Activated naive CD8-positive, alpha-beta T cell (primary cell): ENCODE data around the gene HOXA4.

Source experiments
- H3K27ac Mint-ChIP-seq: one replicate; pipeline ENCODE4 v1.8.0; 2021; ENCODE audit warnings: mixed read lengths
- H3K27me3 Mint-ChIP-seq: one replicate; pipeline ENCODE4 v1.8.0; 2021; ENCODE audit warnings: mixed read lengths
- H3K36me3 Mint-ChIP-seq: one replicate; pipeline ENCODE4 v1.8.0; 2021; ENCODE audit warnings: mixed read lengths
- H3K4me1 Mint-ChIP-seq: one replicate; pipeline ENCODE4 v1.8.0; 2021; ENCODE audit warnings: low read depth, mixed read lengths
- H3K4me3 Mint-ChIP-seq: one replicate; pipeline ENCODE4 v1.8.0; 2021; ENCODE audit warnings: mild to moderate bottlenecking, mixed read lengths
- H3K9me3 Mint-ChIP-seq: one replicate; pipeline ENCODE4 v1.8.0; 2021; ENCODE audit warnings: low read depth, mixed read lengths

HOXA4 gene

DNA sequence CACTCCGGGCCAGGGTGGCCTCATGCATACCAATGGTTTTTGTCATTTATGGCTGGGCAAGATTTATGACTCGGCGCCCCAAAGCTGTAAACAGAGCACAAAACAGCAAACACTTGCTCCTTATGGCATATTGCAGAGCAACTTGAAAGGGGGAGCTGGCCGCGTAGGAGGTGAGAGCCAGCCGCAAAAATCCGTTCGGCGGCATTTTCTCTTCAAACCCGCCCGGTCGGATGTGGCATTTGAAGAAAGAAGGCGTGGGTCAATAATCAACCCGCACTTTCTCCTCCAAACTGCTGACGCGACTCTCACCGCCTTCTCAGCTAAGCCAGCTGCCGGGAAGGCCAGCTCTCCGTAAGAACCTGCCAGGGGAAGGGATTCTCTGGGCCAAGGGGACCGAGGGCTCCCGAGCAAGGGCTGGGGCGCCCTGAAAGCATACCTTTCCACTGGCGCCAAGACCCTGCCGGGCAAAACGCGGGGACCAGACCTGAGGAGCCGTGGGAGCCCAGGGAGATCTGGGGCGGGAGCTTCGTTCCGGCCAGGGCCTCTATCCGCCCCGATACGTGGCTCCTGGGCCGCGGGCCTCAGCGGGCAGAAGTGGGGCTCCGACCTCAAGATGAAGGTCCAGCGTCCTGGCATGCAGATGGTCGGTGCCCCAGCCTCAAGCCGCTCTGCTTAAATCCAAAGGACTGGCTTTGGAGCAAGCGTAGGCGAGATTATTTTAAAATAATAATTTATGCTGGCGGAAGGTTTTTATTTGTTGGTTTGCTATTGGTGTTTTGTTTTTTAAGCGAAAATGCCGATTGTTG lies 15.1 kb downstream of the HOXA4 start:
- H3K4me3 Mint-ChIP-seq, result no peak overlapping the region
- no peaks in the 10 kb centered on the region for H3K27me3 Mint-ChIP-seq
- no peak overlapping the region for H3K27ac Mint-ChIP-seq
- H3K36me3 Mint-ChIP-seq, result no peaks in the 10 kb centered on the region
- H3K4me1 Mint-ChIP-seq, result no peaks in the 10 kb centered on the region
- H3K9me3 Mint-ChIP-seq, result no peaks in the 10 kb centered on the region

DNA sequence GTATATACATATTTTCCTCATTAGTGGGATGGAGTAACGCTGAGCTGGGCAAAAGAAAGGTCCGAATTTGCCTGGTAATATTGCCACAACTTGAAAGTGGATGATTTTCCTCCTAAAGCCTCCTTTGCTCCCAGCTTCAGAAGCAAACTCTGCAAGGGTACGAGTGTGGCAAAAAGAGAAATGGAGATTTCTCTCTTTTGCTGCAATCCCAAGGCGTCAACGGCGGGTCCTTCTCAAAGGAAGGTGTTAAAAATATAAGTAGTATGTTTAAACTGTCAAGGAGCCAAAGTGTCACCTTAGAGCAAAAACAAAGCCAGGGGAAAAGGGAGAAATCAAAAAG lies 15.7 kb downstream of the HOXA4 start:
- no peak overlapping the region for H3K27ac Mint-ChIP-seq
- H3K4me3 Mint-ChIP-seq, result no peak overlapping the region
- H3K36me3 Mint-ChIP-seq, result no peaks in the 10 kb centered on the region
- H3K4me1 Mint-ChIP-seq, result no peaks in the 10 kb centered on the region
- no peaks in the 10 kb centered on the region for H3K9me3 Mint-ChIP-seq
- no peaks in the 10 kb centered on the region for H3K27me3 Mint-ChIP-seq

DNA sequence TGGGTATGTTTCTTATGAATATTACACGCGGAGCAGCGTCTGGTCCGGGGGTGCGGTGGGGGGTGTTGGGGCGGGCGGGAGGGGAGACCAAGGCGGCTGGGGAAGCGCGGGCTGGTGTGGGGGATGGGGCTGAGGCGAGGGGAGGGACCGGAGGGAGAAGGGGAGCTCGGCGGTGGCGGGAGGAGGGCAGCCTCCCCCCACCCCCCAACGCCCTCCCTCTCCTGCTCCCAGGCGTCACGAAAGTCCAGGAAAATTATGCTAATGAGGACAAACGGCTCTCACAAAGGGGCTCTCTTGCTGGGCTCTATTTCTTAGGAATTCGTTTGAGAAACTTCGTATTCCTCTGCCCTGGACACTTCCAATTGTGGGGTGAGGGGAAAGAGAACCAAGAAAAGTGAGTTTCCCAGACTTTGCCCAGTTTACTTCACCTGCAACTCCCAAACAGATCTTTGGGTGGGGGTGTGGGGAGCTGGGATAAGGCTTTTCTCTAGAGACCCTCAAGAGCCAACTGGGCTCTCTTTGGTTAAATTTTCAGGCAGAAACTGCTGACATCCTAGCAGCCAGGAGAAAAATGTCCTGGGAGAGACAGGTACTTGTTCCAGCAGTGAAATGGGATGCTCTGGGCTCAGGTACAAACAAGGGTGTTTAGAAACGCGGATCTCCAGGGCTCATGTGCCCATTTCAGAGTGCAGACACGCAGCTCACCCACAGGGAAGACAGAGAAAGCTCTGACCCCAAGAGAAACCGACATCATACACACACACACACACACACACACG lies 16.4 kb downstream of the HOXA4 start:
- Mint-ChIP-seq H3K4me1 (no peaks in the 10 kb centered on the region), H3K27ac (no peak overlapping the region), H3K36me3 (no peaks in the 10 kb centered on the region), H3K9me3 (no peaks in the 10 kb centered on the region), H3K4me3 (no peak overlapping the region), H3K27me3 (no peaks in the 10 kb centered on the region)

DNA sequence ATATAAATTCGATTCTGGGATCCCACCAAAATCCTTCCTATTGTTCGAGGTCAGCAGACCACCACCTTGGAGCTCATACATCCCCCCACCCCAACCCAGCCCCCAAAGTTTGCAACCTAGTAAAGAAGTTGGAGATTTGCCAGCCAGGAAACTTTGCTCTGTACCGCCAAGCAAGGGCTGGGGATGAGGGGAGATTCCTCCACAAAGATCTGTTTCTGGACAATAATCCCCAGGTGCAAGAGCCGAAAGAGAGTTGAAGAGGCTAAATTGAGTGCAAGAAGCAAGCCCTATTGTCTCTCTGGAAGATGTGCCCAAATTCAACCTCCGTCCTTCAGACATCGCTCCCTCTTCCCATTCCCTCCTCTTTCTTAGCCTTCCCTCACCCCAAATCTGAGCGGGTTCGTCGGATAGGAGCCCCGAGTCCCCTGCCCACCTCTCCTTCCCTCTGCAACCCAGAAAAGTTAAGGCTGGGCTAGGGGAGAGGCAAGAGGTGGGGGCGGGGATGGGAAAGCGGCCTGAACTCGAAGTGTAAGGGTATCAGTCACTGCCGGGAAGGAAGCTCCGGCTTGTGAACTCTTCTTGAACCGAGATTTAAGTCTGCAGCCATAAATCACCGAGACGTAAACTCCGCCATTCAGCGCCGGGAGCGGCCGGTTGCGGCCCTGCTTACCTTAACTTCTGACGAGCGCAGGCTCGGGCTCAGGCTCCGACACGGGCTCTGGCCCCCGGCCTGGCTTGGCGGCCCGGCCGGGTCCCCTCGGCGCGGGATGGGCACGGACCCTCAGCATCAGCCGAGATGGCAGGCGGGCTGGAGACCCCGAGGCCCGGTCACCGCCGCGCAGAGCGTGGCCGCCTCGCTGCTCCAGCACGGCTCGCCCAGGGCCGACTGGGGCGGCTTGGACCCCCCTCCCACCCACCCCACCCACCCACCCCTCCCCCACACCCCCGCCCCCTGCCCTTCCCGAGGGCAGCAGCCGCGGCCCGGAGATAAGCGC lies 17.3 kb downstream of the HOXA4 start:
- no peak overlapping the region for H3K4me3 Mint-ChIP-seq
- H3K27ac Mint-ChIP-seq, result no peak overlapping the region
- no peaks in the 10 kb centered on the region for H3K27me3 Mint-ChIP-seq
- no peaks in the 10 kb centered on the region for H3K36me3 Mint-ChIP-seq
- H3K9me3 Mint-ChIP-seq, result no peaks in the 10 kb centered on the region
- H3K4me1 Mint-ChIP-seq, result no peaks in the 10 kb centered on the region

DNA sequence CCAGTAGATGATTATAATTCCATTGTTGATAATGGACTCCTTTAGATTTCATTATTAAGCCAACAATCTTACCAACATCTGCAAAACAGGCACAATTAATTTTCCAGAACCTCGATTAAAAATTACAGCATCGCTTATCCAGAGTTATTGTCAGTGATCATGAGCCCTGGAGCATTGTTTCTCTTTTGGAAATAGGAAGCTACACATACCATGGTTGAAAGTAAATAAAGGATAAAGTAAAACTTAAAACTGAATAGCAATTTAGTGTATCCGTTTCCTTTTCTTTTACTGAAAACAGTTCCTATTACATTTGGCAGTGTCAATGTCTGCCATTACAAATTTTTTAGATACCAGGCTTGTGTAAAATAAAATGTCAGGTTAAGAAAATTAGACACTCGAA lies 18.2 kb downstream of the HOXA4 start:
- Mint-ChIP-seq H3K27ac (no peak overlapping the region), H3K27me3 (peaks cover 2% of the 10 kb centered on the region), H3K9me3 (no peaks in the 10 kb centered on the region), H3K4me1 (no peaks in the 10 kb centered on the region), H3K4me3 (no peak overlapping the region), H3K36me3 (no peaks in the 10 kb centered on the region)

DNA sequence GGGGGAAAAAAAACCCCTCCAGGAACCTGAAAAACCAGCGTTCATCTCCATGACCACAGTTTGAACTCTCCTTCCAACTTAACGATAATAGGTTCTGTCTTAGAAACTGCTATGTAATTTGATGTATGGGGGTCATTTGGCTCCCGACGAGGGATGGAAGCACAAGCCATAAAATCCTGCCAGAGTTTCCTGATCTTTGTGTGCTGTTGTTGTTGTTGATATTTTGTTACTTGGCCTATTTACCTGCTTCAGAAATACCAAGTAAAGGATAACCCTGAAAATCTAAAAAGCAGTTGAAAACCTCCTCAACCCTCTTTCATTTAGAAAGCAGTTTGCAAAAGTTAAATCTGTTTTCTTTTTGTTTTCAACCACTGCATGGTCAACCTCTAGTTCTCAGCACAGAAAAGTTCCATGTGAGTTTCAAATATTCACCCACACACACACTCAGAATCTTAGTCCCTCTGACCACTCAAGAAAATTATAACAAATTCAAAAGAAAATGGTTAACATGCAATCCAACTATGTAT lies 18.7 kb downstream of the HOXA4 start:
- Mint-ChIP-seq H3K36me3 (no peaks in the 10 kb centered on the region), H3K27ac (no peak overlapping the region), H3K4me1 (no peaks in the 10 kb centered on the region), H3K9me3 (no peaks in the 10 kb centered on the region), H3K27me3 (peaks cover 2% of the 10 kb centered on the region), H3K4me3 (no peak overlapping the region)

DNA sequence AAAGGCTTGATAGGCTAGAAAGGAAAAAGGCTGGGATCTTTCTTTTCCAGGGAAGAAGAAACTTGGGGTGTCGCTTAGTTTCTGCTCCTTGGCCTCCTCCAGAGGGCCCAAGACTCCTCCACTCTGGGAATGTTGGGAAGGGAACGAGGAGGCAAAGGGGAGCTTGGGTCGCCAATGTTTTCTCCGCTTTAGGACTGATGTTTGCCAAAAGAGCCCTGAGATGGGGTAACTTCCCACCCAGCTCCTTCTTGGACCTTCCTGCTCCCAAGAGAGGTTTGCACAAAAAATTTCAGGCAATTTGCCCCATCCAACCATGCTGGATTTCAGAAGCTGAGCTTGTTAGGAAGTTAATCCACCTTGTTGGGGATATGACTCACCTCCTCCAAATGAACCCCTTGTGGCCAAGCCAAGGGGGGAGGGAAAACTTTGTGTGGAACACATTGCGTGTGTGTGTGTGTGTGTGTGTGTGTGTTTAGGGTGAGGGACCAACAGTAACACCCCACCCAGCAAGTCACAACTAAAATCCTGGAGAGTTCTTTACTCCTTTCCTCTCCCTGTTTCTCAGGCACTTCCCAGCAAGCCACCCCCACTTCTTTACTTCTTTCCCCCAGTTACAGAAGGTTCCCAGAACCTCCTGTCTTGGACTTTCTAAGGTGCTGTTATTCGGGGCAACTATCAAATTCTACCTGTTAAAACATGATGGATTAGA lies 19.4 kb downstream of the HOXA4 start:
- H3K9me3 Mint-ChIP-seq, result no peaks in the 10 kb centered on the region
- H3K4me3 Mint-ChIP-seq, result no peak overlapping the region
- H3K27me3 Mint-ChIP-seq, result peaks cover 2% of the 10 kb centered on the region
- no peaks in the 10 kb centered on the region for H3K4me1 Mint-ChIP-seq
- no peak overlapping the region for H3K27ac Mint-ChIP-seq
- no peaks in the 10 kb centered on the region for H3K36me3 Mint-ChIP-seq

DNA sequence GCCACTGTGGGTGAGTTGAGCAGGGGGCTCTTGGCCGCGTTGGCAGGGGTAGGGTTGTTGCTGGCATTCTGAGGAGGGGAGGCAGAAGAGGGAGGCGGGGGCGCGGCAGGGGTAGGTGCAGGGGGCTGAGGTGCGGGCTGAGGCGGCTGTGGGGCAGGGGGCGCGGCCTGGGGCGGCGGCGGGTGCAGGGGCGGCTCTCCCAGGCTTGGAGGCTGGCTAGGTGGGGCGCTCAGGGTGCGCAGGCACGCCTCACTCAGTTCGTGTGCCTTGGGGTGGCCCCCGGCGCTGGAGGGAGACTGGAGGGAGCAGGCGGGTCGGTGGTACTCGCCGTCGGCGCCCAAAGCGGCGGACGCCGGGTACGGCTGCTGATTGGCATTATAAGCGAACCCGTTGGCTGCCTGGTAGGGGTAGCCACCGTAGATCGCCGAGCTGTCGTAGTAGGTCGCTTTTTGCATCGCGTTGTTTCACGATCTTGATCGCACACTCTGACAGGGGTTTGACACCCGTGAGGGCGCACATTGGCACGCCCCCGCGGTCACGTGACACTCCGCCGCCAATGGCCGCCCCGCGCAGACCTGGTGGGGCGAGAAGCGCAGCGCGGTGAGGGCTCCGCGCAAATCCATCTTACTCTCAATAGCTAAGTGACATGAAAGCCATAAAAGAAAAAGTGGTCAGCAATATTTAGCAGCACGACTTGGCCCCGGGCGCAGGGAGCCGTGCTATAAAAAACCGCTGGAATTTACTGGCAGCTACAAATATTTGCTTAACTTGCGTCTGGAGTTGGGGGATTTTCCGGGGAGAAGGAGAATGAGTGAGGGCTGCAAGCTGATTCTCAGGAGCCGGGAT lies 20.1 kb downstream of the HOXA4 start:
- Mint-ChIP-seq H3K4me3 (no peak overlapping the region), H3K9me3 (no peaks in the 10 kb centered on the region), H3K27me3 (peaks cover 8% of the 10 kb centered on the region), H3K36me3 (no peaks in the 10 kb centered on the region), H3K27ac (no peak overlapping the region), H3K4me1 (no peaks in the 10 kb centered on the region)

DNA sequence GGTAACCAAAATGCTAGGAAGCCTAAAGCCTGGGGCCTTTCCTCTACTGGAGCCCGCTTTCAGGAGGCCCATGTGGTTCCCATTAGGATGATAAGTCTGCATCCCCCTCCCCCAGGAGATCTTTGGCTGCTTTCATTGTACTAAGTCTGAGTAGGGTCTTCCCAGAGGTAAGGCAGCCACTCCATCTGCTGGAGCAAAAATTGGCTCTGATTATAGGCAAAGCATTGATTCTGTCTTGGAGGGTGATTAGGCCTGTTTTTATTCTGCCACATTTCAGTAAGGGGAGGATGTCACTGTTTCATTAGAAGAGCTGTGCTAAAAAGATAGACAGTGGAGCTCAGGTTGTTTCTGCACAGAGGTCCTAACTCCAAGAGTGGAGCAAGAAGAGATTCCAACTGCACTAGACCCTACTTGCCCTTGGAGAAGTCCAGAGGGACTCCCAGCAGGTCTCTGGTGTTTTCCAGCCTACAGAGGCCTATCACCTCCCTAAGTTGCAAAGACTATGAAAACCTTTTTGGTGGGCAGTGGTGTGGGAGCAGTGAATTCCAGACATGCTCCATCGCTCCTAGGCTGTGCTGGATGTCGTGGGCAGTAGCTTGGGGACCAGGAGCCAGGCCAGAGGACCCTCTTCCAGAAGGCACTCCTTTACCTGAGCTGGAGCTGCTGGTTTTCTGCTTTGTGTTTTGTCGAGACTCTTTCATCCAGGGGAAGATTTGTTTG lies 20.9 kb downstream of the HOXA4 start:
- no peak overlapping the region for H3K4me3 Mint-ChIP-seq
- H3K36me3 Mint-ChIP-seq, result no peaks in the 10 kb centered on the region
- no peak overlapping the region for H3K27ac Mint-ChIP-seq
- peaks cover 8% of the 10 kb centered on the region for H3K27me3 Mint-ChIP-seq
- H3K9me3 Mint-ChIP-seq, result no peaks in the 10 kb centered on the region
- no peaks in the 10 kb centered on the region for H3K4me1 Mint-ChIP-seq

DNA sequence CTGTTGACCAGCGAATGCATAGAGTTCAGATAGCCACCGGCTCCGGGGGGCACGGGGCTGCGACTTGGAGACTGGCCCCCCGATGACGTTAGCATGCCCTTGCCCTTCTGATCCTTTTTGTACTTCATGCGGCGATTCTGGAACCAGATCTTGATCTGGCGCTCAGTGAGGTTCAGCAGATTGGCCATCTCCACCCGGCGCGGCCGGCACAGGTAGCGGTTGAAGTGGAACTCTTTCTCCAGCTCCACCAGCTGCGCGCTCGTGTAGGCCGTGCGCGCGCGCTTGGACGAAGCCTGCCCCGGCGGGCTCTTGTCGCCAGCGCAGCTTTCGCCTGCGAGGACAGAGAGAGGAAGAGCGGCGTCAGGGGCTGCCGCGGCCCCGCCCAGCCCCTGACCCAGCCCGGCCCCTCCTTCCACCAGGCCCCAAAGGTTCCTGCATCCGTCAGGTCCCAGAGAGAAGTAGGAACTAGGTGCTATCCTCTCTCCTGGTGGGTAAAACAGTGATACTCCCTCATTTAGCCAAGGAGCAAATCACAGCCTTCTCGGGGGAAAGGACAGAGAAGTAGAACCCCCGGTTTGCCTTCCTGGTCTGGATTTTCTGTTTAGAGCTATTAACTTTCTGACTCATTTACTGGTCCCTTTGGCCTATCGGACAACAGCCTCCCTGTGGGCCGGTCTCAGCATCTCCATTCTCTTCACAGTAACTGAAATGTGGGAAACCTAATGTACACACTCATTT lies 22.0 kb downstream of the HOXA4 start:
- H3K9me3 Mint-ChIP-seq, result no peaks in the 10 kb centered on the region
- H3K36me3 Mint-ChIP-seq, result no peaks in the 10 kb centered on the region
- peaks cover 17% of the 10 kb centered on the region for H3K27me3 Mint-ChIP-seq
- peaks cover 4% of the 10 kb centered on the region for H3K4me1 Mint-ChIP-seq
- H3K4me3 Mint-ChIP-seq, result no peak overlapping the region
- H3K27ac Mint-ChIP-seq, result no peak overlapping the region

DNA sequence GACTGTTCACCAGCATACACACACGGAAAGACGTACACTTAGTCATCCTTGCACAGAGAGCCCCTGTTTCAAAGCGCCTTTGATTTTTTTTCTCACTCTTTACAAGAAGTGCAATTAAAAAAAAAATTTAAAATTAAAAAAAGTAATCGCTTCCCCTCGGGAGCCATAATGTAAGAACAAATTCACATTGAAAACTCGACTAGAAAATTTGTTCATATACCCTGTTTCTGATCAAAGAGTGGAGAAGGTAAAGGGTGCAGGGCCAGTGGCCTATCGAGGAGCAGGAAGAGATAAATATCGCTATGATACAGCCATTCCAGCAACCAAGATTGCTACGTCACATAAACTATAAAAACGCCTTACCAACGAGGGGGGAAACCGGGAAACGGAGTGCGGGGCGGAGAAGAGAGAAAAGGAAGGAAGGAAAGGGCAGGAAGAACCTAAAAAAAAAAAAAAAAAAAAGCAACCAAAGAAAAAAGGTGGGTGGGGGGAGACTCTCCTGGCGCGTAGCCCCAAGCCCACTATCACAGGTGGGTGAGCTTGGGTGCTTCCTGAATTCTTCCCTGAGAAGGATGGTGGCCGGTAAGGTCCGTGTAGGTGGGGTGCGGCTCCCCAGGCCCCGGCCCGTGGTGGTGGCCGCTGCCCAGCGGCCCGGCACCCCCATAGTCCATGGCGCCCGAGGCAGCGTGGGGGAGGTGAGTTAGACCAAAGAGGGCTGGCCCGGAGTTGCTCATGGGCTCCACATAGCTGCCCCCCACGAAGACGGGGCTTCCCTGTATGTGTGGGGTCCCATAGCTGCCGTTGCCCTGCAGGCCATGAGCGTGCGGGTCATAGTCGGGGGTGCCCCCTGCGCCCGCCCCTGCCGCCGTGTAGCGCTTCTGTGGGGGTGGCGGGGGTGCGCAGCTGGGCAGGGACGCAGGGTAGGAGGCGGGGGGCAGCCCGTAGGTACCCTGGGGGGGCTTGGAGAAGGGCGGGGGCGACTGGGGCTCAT lies 22.9 kb downstream of the HOXA4 start:
- H3K4me3 Mint-ChIP-seq, result no peak overlapping the region
- H3K36me3 Mint-ChIP-seq, result no peaks in the 10 kb centered on the region
- peaks cover 26% of the 10 kb centered on the region for H3K27me3 Mint-ChIP-seq
- peaks cover 8% of the 10 kb centered on the region for H3K4me1 Mint-ChIP-seq
- no peaks in the 10 kb centered on the region for H3K9me3 Mint-ChIP-seq
- no peak overlapping the region for H3K27ac Mint-ChIP-seq

DNA sequence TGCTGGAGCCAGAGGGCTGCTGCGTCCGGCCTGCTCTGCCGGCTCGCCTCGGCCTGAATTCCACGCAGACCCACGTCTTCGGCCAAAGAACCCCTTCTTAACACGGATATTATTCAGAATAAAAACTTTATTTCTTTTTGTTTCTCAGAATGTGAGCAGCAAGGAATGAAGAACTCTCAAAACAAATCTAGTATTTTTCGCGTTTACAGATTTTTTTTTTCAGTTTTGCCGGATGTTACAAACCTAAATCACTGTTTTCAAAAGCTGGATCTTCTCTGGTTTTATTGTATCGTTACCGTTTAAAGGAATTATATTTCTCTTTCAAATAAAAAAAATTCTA lies 23.7 kb downstream of the HOXA4 start:
- no peaks in the 10 kb centered on the region for H3K36me3 Mint-ChIP-seq
- peaks cover 29% of the 10 kb centered on the region for H3K27me3 Mint-ChIP-seq

More for the DNA sequence above, 23.7 kb downstream of the HOXA4 start:
- Mint-ChIP-seq H3K27ac (no peak overlapping the region), H3K4me3 (no peak overlapping the region), H3K4me1 (peaks cover 14% of the 10 kb centered on the region), H3K9me3 (no peaks in the 10 kb centered on the region)
